NCI-H510A (cell line): ENCODE measurements around the gene MOXD1.

Source experiments
- DNase-seq: peaks from one replicate; lab custom pipeline; 2025; lab: John Stamatoyannopoulos, UW

MOXD1 gene

GRCh38 chr6:132399376-132400074 is 1.8 kb downstream of the MOXD1 start:
- no peak for DNase-seq

DNA sequence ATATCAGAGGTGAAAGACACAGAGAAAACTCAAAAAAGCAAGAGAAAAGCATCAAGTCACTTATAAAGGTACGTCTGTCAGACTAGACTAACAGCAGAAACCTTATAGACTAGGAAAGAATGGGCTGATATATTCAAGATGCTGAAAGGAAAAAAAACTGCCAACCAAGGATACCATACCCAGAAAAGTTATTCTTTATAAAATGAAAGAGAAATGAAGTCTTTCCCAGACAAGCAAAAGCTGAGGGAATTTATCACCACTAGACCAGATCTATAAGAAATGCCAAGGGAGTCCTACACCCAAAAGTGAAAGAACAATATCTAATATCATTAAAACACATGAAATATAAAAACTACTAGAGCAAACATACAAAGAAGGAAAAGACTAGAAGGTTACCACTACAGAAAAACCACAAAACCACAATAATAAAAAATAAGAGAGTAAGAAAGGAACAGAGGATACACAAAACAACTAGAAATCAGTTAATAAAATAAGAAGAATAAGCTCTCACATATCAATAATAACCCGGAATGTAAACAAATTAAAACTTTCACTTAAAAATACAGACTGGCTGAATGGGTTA is 6.2 kb downstream of the MOXD1 start:
- no peak for DNase-seq

GRCh38 chr6:132392792-132393191 is 8.5 kb downstream of the MOXD1 start:
- DNase-seq, result no peak

- DNase-seq, result no peak
These were observed 9.0 kb downstream of the MOXD1 start for GRCh38 chr6:132392270-132392646.

- DNase-seq, result no peak
These were observed 9.6 kb downstream of the MOXD1 start for GRCh38 chr6:132391391-132392269.

GRCh38 chr6:132390451-132390850 is 10.8 kb downstream of the MOXD1 start:
- no peak for DNase-seq

DNA sequence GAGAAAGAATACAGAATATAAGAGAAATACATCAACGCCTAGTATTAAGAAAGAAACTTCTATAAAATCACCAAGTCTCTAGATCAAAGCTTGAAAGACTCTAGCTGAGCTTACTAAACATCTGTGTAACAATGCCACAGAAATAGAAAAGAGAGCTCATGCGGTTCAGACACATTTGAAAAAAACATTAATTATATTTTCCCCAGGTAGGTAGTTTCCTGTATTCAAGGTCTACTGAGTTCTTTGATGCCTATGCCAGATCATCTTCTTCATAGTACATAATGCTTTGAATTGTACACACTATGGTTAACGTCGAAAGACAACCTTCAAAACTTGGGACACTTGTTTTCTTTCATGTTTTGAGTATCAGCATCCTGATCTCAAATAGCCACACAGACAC is 11.3 kb downstream of the MOXD1 start:
- no peak for DNase-seq

DNA sequence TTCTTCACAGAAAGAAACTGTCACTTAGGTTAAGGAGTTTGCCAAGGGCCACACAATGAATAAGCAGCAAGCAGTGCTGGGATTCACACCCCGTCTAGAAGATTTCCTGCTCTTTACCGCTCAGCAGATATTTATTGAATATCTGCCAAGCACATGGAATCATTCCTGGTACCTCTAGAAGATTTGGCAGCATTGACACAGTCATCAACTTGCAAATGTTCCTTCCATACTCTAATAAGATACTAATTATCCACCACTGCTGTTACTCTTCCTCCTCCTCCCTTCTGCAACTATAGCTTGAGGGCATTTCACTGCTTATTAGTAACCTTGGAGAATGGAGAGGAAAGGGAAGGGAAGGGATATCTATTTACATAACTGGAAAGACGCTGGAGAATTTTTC is 13.0 kb downstream of the MOXD1 start:
- DNase-seq, result no peak

GRCh38 chr6:132382630-132383175 is 18.6 kb downstream of the MOXD1 start:
- DNase-seq, result no peak

GRCh38 chr6:132381381-132381780 is 19.9 kb downstream of the MOXD1 start:
- DNase-seq, result no peak

- DNase-seq, result no peak
These were observed 20.8 kb downstream of the MOXD1 start for GRCh38 chr6:132380358-132381029.

DNA sequence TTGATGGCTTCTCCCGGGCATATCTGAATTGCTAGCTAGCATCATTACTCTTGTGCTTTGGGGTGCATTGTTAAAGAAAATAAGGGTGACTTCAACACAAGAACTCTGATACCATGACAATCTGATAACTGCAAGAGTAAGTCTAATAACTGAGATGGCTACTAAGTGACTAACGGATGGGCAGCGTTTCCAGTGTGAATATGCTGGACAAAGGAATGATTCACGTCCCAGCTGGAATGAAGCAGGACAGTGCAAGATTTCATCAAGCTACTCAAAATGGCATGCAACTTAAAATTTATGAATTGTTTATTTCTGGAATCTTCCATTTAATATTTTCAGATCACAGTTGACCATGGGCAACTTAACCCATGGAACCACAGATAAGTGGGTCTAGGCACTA is 31.7 kb downstream of the MOXD1 start:
- DNase-seq, result no peak

DNA sequence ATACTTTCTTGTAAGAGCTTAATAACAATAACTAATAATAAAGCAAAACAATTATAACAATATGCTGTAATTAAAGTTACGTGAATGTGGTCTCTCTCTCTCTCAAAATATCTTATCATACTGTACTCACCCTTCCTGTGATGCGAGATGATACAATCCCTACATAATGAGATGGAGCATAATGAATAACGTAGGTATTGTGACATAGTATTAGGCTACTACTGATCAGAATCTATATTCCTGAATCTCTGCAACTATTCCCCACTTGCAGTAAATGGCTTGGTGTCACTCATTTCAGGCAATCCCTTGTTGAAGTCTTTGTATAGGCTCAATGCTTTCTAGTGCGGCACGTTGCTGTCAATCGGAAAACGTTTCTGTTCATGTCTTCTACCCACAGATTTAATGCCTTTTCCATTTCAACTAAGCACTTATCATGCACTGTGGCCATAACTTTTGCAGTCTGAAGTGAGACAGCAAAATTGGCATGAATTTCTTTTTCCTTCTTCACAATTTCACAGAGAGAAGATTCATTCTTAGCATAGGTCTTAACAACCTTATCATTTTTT is 32.3 kb downstream of the MOXD1 start:
- DNase-seq, result no peak

GRCh38 chr6:132365281-132365907 is 35.9 kb downstream of the MOXD1 start:
- DNase-seq, result no peak

GRCh38 chr6:132364306-132365074 is 36.8 kb downstream of the MOXD1 start:
- no peak for DNase-seq

DNA sequence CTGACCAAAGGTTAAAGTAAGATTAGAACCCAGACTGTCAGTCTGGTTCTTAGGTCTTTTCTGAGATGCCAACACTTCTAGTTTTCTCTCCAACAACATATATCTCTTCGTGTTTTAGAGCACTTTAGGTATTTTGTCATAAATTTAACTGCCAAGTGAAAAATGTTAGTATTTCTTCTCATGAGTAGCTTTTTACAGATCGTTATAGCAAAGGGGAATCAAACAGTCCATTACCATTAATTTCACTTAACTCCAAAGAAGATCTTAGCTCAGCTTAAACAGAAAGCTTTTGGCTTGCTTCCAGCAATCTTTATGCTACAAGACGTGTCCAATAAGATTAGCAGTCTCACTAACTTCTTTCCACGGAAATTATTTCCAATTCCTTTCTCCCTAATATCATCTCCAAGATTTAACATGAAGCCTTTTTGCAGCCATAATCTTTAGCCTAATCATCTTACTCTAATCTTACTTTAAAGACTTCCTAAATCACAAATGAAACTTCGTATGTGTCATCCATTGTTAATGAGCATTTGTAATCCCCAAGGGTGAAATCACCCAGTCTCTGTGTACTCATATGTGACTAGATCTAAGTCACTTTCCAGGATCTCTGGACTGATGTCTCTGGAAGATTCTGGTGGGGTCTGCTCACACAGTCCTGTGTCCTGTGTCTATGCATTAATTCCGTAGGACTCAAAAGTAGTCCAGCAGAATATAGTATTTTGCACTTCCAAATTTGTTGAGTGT is 38.7 kb downstream of the MOXD1 start:
- no peak for DNase-seq

- no peak for DNase-seq
These were observed 40.2 kb downstream of the MOXD1 start for GRCh38 chr6:132361101-132361500.

DNA sequence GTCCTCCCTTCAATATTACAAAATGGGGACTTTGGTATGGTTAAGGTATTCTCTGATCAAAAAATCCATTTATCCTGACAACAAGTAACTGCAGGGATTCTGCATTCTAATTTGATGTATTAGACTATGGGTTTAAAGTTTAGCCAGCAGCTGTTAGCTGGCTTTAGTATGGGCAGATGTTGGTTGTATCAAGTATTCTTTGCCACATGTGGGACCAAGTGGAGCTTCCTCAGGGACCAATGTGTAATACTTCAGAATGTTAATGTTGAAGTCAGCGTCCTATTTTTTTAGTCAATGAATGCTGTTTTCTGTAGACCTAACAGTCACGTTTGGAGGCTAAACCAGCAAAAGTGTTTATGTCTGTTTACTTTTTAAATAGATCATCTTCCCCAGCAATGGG is 41.4 kb downstream of the MOXD1 start:
- DNase-seq, result no peak

- DNase-seq, result no peak
These were observed 44.2 kb downstream of the MOXD1 start for GRCh38 chr6:132357120-132357519.
